Right hindlimb (tissue), 1 donor: ENCODE measurements around the gene PNPLA7.
"Not testable (repeated sequence)": the region's sequence is repeated elsewhere in the genome, so short reads cannot be mapped to it uniquely, and the experiment has no call there.

Experiments
- DNase-seq: peaks from one replicate; pipeline ENCODE4 v3.0.0-alpha.2; 2018

Gene PNPLA7

GRCh38 chr9:137477778-137478612, 72.2 kb downstream of the PNPLA7 start:
- no peak for DNase-seq

- DNase-seq: no peak
Measured at GRCh38 chr9:137476856-137477255, 73.3 kb downstream of the PNPLA7 start.

GRCh38 chr9:137475666-137476065, 74.5 kb downstream of the PNPLA7 start:
- no peak for DNase-seq

- DNase-seq: no peak
Measured at GRCh38 chr9:137474271-137474670, 75.9 kb downstream of the PNPLA7 start.

DNA sequence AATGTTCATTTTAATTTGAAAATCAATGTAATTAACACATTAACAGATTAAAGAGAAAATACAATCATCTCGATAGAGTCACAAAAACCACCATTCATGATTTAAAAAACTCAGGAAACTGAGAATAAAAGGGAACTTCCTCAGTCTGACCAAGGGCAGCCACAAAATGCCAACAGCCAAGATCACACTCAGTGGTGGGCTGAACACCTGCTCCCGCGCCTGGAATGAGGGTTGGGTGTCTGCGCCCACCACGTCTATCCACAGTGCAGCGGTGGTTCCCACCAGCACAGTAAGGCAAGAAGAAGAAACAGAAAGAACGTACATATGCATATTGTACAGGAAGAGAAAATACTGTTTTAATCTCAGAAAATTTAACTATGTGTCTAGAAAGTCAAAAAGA, 79.4 kb downstream of the PNPLA7 start:
- no peak for DNase-seq

- DNase-seq: no peak
Measured at GRCh38 chr9:137467896-137468295, 82.3 kb downstream of the PNPLA7 start.

- no peak for DNase-seq
Measured at GRCh38 chr9:137467161-137467581, 83.0 kb downstream of the PNPLA7 start.

DNA sequence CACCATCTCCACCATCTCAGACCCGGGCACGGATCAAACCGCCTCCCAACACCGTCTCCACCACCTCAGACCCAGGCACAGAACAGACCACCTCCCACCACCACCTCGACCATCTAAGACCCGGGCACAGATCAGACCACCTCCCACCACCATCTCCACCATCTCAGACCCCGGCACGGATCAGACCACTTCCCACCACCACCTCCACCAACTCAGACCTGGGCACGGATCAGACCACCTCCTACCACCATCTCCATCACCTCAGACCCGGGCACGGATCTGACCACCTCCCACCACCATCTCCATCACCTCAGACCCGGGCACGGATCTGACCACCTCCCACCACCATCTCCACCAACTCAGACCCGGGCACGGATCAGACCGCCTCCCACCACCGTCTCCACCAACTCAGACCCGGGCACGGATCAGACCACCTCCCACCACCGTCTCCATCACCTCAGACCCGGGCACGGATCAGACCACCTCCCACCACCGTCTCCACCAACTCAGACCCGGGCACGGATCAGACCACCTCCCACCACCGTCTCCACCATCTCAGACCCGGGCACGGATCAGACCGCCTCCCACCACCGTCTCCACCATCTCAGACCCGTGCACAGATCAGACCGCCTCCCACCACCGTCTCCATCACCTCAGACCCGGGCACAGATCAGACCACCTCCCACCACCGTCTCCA, 83.7 kb downstream of the PNPLA7 start:
- DNase-seq: not testable (repeated sequence)

DNA sequence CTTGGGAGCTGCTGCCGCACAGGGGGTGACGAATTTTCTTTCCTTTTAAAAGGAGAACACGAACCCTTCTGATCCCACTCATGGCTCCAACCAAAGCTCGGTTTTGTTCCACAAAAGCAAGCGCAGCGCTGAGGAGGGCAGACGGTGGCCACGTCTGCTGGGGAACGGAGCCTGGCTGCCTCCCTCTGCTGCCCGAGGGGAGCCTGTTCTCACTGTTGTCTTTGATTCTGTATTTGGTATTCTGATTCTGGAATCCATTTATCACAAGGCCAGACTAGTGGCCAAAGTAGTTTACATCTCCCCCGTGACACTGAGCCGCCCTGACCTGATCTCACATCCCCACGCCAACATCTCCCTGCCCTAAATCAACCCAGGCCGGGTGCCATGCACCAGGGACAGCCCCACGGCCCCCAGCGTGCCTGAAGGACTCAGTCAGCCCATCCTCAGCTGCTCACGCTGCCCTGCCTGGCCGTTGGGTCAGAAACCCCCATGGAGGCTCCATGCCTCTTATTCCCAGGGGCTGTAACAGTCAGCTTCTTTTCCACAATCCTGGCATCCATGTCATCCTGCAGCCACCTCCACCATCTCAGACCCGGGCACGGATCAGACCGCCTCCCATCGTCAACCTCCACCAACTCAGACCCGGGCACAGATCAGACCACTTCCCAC, 84.3 kb downstream of the PNPLA7 start:
- DNase-seq: peak; percentile 16

- peak; percentile 12 for DNase-seq
Measured at GRCh38 chr9:137465000-137465719, 85.0 kb downstream of the PNPLA7 start.

GRCh38 chr9:137464291-137464999, 85.8 kb downstream of the PNPLA7 start:
- no peak for DNase-seq

DNA sequence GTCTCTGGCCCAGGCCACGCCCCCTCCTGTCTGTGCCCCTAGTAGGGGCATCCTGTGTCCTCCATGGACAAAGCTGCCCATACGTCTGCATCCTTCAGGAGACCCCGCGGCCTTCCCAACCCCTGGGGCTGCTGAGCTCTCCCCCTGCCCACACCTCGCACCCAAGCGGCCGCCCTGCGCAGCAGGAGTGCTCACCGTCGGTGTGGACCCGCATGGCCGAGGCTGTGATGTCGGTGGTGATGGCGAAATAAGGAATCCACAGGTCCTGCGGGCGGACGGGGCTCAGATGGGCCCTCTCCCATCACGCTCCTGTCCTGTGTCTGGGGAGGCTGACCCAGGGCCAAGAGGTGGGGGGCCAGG, 86.3 kb downstream of the PNPLA7 start:
- DNase-seq: peak; percentile 13

GRCh38 chr9:137462986-137463930, 86.9 kb downstream of the PNPLA7 start:
- peak; percentile 9 for DNase-seq

GRCh38 chr9:137462396-137462985, 87.7 kb downstream of the PNPLA7 start:
- peak; percentile 14 for DNase-seq

DNA sequence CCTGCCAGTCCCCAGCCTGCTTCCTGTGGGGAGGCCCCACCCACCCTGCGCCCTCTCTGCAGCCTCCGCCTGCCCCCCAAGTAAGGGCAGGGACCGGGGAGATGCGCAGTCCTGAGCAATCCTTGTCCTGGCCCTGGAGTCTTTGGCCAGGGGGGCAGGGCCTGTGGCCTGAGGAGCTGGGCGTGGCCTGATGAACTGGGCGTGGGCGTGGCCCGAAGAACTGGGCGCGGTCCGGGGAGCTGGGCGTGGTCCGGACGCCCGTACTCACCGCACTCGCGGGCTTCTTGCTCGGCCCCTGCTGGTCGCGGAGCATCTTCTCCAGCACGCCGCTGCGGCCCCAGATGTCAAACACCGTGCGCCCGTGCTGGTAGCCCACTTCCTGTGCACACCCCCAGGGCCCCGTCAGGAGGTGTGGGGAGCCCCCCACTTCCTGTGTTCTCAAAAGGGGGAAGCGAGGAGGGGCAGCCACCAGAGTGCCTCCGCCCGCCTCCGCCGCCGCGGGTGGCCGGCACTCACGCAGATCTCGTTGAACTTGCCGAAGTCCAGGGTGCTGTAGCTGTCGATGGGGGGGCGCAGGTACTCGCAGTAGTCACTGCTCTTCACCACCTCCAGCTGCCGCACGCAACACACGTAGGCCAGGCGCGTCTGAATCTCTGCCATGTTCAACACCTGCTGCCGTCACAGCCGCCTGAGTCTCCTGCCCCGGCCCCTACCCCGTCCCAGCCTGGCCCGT, 88.4 kb downstream of the PNPLA7 start:
- peak; percentile 36 for DNase-seq

DNA sequence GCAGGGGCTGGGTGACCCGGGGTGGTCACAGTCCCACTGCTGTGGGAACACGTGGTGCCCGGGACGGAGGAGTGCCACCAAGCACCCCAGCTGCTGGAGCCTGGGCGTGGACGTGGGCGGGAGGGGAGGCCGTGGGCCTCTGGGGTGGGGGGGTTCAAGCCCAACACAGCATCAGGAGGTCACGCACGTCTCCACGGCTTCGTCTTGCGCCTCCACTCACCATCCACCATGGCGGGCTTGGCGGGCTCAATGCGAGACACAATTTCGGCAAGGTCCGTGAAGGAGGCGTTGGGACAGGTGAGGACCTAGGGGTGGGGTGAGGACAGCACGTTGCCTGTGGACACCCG, 88.9 kb downstream of the PNPLA7 start:
- DNase-seq: no peak

DNA sequence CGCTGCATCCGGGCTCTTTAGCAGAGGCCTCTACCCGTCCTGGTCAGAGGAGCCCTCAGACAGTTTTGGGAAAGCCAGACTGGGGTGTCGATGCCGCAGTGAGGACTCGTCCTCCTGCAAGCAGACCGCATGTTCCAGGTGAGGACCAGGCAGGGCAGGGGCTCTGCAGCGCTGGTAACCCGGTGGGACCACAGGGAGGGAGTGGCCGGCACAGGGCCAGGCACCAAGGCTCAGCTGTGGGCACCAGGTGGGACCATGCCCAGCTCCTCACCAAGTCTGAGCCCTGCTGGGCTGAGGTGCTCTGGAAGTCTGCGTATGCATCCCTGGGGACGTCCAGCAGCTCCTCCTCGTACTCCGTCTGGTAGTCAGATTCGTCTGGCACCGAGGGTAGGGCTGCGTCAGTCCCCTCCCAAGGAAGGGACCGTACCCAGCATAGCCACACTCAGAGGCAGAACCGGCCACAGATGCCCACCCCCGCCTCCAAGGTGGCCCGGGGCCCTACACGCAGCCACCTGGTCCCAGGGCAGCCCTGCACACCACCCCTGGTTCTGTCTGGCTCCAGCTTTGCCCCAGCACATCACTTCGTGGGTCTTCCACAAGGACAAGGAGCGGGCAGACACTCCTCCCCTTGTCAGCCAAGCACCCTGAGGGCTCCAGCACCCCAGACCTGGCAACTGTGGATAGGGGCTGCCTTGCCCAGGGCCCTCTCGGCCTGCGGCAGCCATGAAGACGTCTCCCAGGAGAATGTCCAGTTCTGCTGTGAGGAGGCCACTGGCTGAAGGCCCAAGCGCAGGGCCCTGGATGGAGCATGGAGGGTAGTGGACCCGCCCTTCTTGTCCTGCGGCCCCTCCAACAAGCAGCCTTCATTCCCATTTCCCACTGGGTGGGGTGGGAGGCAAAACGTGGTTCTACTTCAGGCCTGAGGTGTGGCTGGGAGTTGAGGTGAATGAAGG, 89.6 kb downstream of the PNPLA7 start:
- peak; percentile 27 for DNase-seq

DNA sequence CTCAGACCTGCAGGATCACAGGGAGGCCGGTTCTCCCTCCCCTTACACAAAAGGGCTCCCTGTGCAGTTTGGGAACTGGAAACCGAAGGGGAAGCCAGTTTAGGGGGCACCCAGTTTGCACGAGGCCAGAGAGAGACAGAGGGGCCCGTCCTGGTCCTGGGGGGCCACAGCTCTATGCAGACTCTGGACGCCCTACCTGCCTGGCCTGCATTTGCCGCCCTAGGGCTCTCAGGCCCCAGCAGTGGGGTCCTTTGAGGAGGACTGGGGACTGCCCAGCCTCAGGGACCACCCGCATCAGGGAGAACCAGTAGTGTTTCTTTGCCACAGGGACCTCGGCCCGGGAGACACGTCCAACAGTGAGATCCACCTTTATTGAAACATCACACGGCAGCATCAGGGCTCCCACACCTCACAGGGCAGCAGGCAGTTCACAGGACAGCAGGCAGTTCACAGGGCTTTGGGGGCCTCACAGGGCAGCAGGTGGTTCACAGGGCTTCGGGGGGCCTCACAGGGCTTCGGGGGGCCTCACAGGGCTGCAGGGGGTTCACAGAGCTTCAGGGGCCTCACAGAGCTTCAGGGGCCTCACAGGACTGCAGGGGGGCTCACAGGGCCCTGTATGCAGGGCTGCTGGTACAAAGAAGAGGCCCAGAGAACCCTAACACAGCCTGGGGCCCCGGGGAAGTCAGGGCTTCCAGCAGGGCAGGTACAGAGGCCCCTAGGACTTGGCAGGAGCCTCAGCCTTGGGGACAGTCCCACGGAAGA, 90.4 kb downstream of the PNPLA7 start:
- peak; percentile 19 for DNase-seq
